Measurements from ENCODE around the gene CRY2.
A peak's percentile ranks its signal among the peaks of the same experiment; 100 is the strongest.

CRY2 gene

GRCh38 chr11:45909594-45910475 lies 62.6 kb downstream of the CRY2 start:
- no peak overlapping the region for H3K4me3 ChIP-seq (ENCODE audit: low read length in 2 of 2)
- no peak overlapping the region for H3K4ac ChIP-seq (ENCODE audit: low read length)
- H3K9me3 ChIP-seq (replicated peaks in 1 of 2; ENCODE audit: control insufficient read depth in 2 of 2, insufficient read depth in 1 of 2, low read depth in 1 of 2, low read length in 2 of 2) = no peaks in the 10 kb centered on the region
- no peak overlapping the region for H2AK5ac ChIP-seq (ENCODE audit: low read depth, low read length)
- no peak overlapping the region for H2BK15ac ChIP-seq (ENCODE audit: low read length)
- peak overlapping the region; percentile 20 for H3K23ac ChIP-seq (ENCODE audit: low read depth, low read length, poor library complexity)
- no peak overlapping the region for H3K27ac ChIP-seq (replicated peaks; ENCODE audit: low read length)
- no peak for DNase-seq (ENCODE audit: low spot score)
- no peak overlapping the region for H3K4me2 ChIP-seq (ENCODE audit: insufficient read depth, low read length, poor library complexity, severe bottlenecking)
- no CpG with 5 or more reads among the region's 32 CpGs for WGBS, 2 donors (ENCODE audit: extremely low coverage in 2 of 2, insufficient read length in 2 of 2, insufficient replicate concordance in 1 of 2)
- no peak overlapping the region for H2BK12ac ChIP-seq (ENCODE audit: low read length)
- H4K8ac ChIP-seq (ENCODE audit: low read depth, low read length) = no peak overlapping the region
- no peak overlapping the region for H2BK120ac ChIP-seq (ENCODE audit: low read depth, low read length)
- H3K18ac ChIP-seq (ENCODE audit: low read length) = no peak overlapping the region
- no peak overlapping the region for H4K91ac ChIP-seq (ENCODE audit: low read depth, low read length, poor library complexity)
- no peaks in the 10 kb centered on the region for H3K27me3 ChIP-seq (ENCODE audit: control insufficient read depth in 3 of 3, insufficient read depth in 3 of 3, low read depth in 1 of 3, low read length in 3 of 3)
- H3K36me3 ChIP-seq (replicated peaks in 1 of 2; ENCODE audit: control insufficient read depth in 2 of 2, insufficient read depth in 2 of 2, low read length in 2 of 2) = peaks cover 18 to 49% of the 10 kb centered on the region in 2 donors
- H2AFZ ChIP-seq (ENCODE audit: low read length) = no peak overlapping the region
- H3K14ac ChIP-seq (ENCODE audit: low read length) = no peak overlapping the region
- H3K9ac ChIP-seq (ENCODE audit: low read depth, low read length, poor library complexity) = no peak overlapping the region
- peaks cover 0 to 3% of the 10 kb centered on the region in 2 donors for H3K4me1 ChIP-seq (ENCODE audit: control insufficient read depth in 2 of 2, insufficient read depth in 1 of 2, low read depth in 1 of 2, low read length in 2 of 2)
- peaks cover 6% of the 10 kb centered on the region for H3K79me1 ChIP-seq (ENCODE audit: low read depth, low read length)
- peak overlapping the region; percentile 53 for H2BK5ac ChIP-seq (ENCODE audit: low read length)

GRCh38 chr11:45910623-45911022 lies 63.3 kb downstream of the CRY2 start:
- H4K91ac ChIP-seq (ENCODE audit: low read depth, low read length, poor library complexity) = no peak overlapping the region
- H3K18ac ChIP-seq (ENCODE audit: low read length) = no peak overlapping the region
- H3K4me3 ChIP-seq (ENCODE audit: low read length in 2 of 2) = no peak overlapping the region
- H3K9me3 ChIP-seq (replicated peaks in 1 of 2; ENCODE audit: control insufficient read depth in 2 of 2, insufficient read depth in 1 of 2, low read depth in 1 of 2, low read length in 2 of 2) = no peaks in the 10 kb centered on the region
- H2BK15ac ChIP-seq (ENCODE audit: low read length) = no peak overlapping the region
- H3K36me3 ChIP-seq (replicated peaks in 1 of 2; ENCODE audit: control insufficient read depth in 2 of 2, insufficient read depth in 2 of 2, low read length in 2 of 2) = peaks cover 24 to 51% of the 10 kb centered on the region in 2 donors
- no peak overlapping the region for H2BK5ac ChIP-seq (ENCODE audit: low read length)
- no peak overlapping the region for H2BK12ac ChIP-seq (ENCODE audit: low read length)
- H3K23ac ChIP-seq (ENCODE audit: low read depth, low read length, poor library complexity) = no peak overlapping the region
- H3K27me3 ChIP-seq (ENCODE audit: control insufficient read depth in 3 of 3, insufficient read depth in 3 of 3, low read depth in 1 of 3, low read length in 3 of 3) = no peaks in the 10 kb centered on the region
- no peak for DNase-seq (ENCODE audit: low spot score)
- H3K79me1 ChIP-seq (ENCODE audit: low read depth, low read length) = peaks cover 6% of the 10 kb centered on the region
- no CpG with 5 or more reads among the region's 9 CpGs for WGBS, 2 donors (ENCODE audit: extremely low coverage in 2 of 2, insufficient read length in 2 of 2, insufficient replicate concordance in 1 of 2)
- peak overlapping the region; percentile 14 for H3K9ac ChIP-seq (ENCODE audit: low read depth, low read length, poor library complexity)
- H3K27ac ChIP-seq (replicated peaks; ENCODE audit: low read length) = no peak overlapping the region
- no peak overlapping the region for H3K14ac ChIP-seq (ENCODE audit: low read length)
- H3K4me2 ChIP-seq (ENCODE audit: insufficient read depth, low read length, poor library complexity, severe bottlenecking) = no peak overlapping the region
- no peak overlapping the region for H4K8ac ChIP-seq (ENCODE audit: low read depth, low read length)
- H3K4me1 ChIP-seq (ENCODE audit: control insufficient read depth in 2 of 2, insufficient read depth in 1 of 2, low read depth in 1 of 2, low read length in 2 of 2) = peaks cover 0 to 3% of the 10 kb centered on the region in 2 donors
- no peak overlapping the region for H2AFZ ChIP-seq (ENCODE audit: low read length)
- H2BK120ac ChIP-seq (ENCODE audit: low read depth, low read length) = no peak overlapping the region
- H3K4ac ChIP-seq (ENCODE audit: low read length) = no peak overlapping the region
- no peak overlapping the region for H2AK5ac ChIP-seq (ENCODE audit: low read depth, low read length)

- H3K27me3 ChIP-seq (ENCODE audit: control insufficient read depth in 3 of 3, insufficient read depth in 3 of 3, low read depth in 1 of 3, low read length in 3 of 3) = no peaks in the 10 kb centered on the region
Observed at GRCh38 chr11:45913514-45913913, 66.2 kb downstream of the CRY2 start.

GRCh38 chr11:45913942-45914635 lies 66.8 kb downstream of the CRY2 start:
- H3K9ac ChIP-seq (ENCODE audit: low read depth, low read length, poor library complexity) = no peak overlapping the region
- peaks cover 28 to 56% of the 10 kb centered on the region in 2 donors for H3K36me3 ChIP-seq (replicated peaks in 1 of 2; ENCODE audit: control insufficient read depth in 2 of 2, insufficient read depth in 2 of 2, low read length in 2 of 2)
- no peak overlapping the region for H2BK15ac ChIP-seq (ENCODE audit: low read length)
- H3K9me3 ChIP-seq (replicated peaks in 1 of 2; ENCODE audit: control insufficient read depth in 2 of 2, insufficient read depth in 1 of 2, low read depth in 1 of 2, low read length in 2 of 2) = no peaks in the 10 kb centered on the region
- H3K4me3 ChIP-seq (ENCODE audit: low read length in 2 of 2) = peak overlapping the region in 1 of 2 donors; percentile 52
- no peak overlapping the region for H2AFZ ChIP-seq (ENCODE audit: low read length)
- peak overlapping the region; percentile 41 for H2BK12ac ChIP-seq (ENCODE audit: low read length)
- WGBS, 2 donors (ENCODE audit: extremely low coverage in 2 of 2, insufficient read length in 2 of 2, insufficient replicate concordance in 1 of 2) = no CpG with 5 or more reads among the region's 22 CpGs
- no peak overlapping the region for H4K91ac ChIP-seq (ENCODE audit: low read depth, low read length, poor library complexity)
- DNase-seq (ENCODE audit: low spot score) = no peak
- no peak overlapping the region for H3K4ac ChIP-seq (ENCODE audit: low read length)
- H3K14ac ChIP-seq (ENCODE audit: low read length) = peak overlapping the region; percentile 21
- no peak overlapping the region for H2AK5ac ChIP-seq (ENCODE audit: low read depth, low read length)
- H2BK120ac ChIP-seq (ENCODE audit: low read depth, low read length) = no peak overlapping the region
- no peak overlapping the region for H3K27ac ChIP-seq (replicated peaks; ENCODE audit: low read length)
- peak overlapping the region; percentile 1 for H3K23ac ChIP-seq (ENCODE audit: low read depth, low read length, poor library complexity)
- H2BK5ac ChIP-seq (ENCODE audit: low read length) = no peak overlapping the region
- peak overlapping the region; percentile 11 for H3K4me2 ChIP-seq (ENCODE audit: insufficient read depth, low read length, poor library complexity, severe bottlenecking)
- no peak overlapping the region for H4K8ac ChIP-seq (ENCODE audit: low read depth, low read length)
- H3K79me1 ChIP-seq (ENCODE audit: low read depth, low read length) = peaks cover 11% of the 10 kb centered on the region
- no peak overlapping the region for H3K18ac ChIP-seq (ENCODE audit: low read length)
- H3K4me1 ChIP-seq (ENCODE audit: control insufficient read depth in 2 of 2, insufficient read depth in 1 of 2, low read depth in 1 of 2, low read length in 2 of 2) = peaks cover 4 to 9% of the 10 kb centered on the region in 2 donors
- H3K27me3 ChIP-seq (ENCODE audit: control insufficient read depth in 3 of 3, insufficient read depth in 3 of 3, low read depth in 1 of 3, low read length in 3 of 3) = no peaks in the 10 kb centered on the region

More at GRCh38 chr11:45913514-45913913, 66.2 kb downstream of the CRY2 start:
- WGBS, 2 donors (ENCODE audit: extremely low coverage in 2 of 2, insufficient read length in 2 of 2, insufficient replicate concordance in 1 of 2) = no CpG with 5 or more reads among the region's 19 CpGs
- no peak overlapping the region for H2AK5ac ChIP-seq (ENCODE audit: low read depth, low read length)
- H4K8ac ChIP-seq (ENCODE audit: low read depth, low read length) = no peak overlapping the region
- H2AFZ ChIP-seq (ENCODE audit: low read length) = no peak overlapping the region
- no peaks in the 10 kb centered on the region for H3K9me3 ChIP-seq (replicated peaks in 1 of 2; ENCODE audit: control insufficient read depth in 2 of 2, insufficient read depth in 1 of 2, low read depth in 1 of 2, low read length in 2 of 2)
- H2BK120ac ChIP-seq (ENCODE audit: low read depth, low read length) = no peak overlapping the region
- H3K14ac ChIP-seq (ENCODE audit: low read length) = no peak overlapping the region
- H2BK12ac ChIP-seq (ENCODE audit: low read length) = no peak overlapping the region
- H3K18ac ChIP-seq (ENCODE audit: low read length) = no peak overlapping the region
- peaks cover 28 to 56% of the 10 kb centered on the region in 2 donors for H3K36me3 ChIP-seq (replicated peaks in 1 of 2; ENCODE audit: control insufficient read depth in 2 of 2, insufficient read depth in 2 of 2, low read length in 2 of 2)
- H3K4me2 ChIP-seq (ENCODE audit: insufficient read depth, low read length, poor library complexity, severe bottlenecking) = no peak overlapping the region
- H4K91ac ChIP-seq (ENCODE audit: low read depth, low read length, poor library complexity) = no peak overlapping the region
- H3K9ac ChIP-seq (ENCODE audit: low read depth, low read length, poor library complexity) = no peak overlapping the region
- no peak overlapping the region for H2BK5ac ChIP-seq (ENCODE audit: low read length)
- H3K27ac ChIP-seq (replicated peaks; ENCODE audit: low read length) = no peak overlapping the region
- H3K79me1 ChIP-seq (ENCODE audit: low read depth, low read length) = peaks cover 11% of the 10 kb centered on the region
- peaks cover 4 to 7% of the 10 kb centered on the region in 2 donors for H3K4me1 ChIP-seq (ENCODE audit: control insufficient read depth in 2 of 2, insufficient read depth in 1 of 2, low read depth in 1 of 2, low read length in 2 of 2)
- no peak overlapping the region for H3K4me3 ChIP-seq (ENCODE audit: low read length in 2 of 2)
- no peak overlapping the region for H3K4ac ChIP-seq (ENCODE audit: low read length)
- no peak overlapping the region for H3K23ac ChIP-seq (ENCODE audit: low read depth, low read length, poor library complexity)
- H2BK15ac ChIP-seq (ENCODE audit: low read length) = no peak overlapping the region
- no peak for DNase-seq (ENCODE audit: low spot score)
